Stimulated activated CD4-positive, alpha-beta T cell treated with anti-CD3 and anti-CD28 coated beads, Interleukin-12 subunit alpha, Interleukin-12 subunit beta, amount 100 ng/mL, for 24 hours (primary cell): Measurements from ENCODE around the gene ARID1A.
A peak's percentile ranks its signal among the peaks of the same experiment; 100 is the strongest.

ENCODE experiments used
- DNase-seq, 2 experiments: peaks; one replicate each; pipeline ENCODE4 v3.0.0-alpha.2; 2020; ENCODE audit warnings: low read depth in 2 of 2

ARID1A gene

GRCh38 chr1:26826261-26827105 is 130.7 kb downstream of the ARID1A start, which contains the start of gene ZDHHC18:
Gene ZDHHC18, plus strand, starts transcription at chr1:26826688. Its CDS starts 117 bp downstream, at chr1:26826805.
- peak; percentile 39 to 55 for DNase-seq

GRCh38 chr1:26827106-26827604 is 131.3 kb downstream of the ARID1A start:
- DNase-seq, result no peak

- DNase-seq, result no peak
Measured at GRCh38 chr1:26827663-26828062, 131.8 kb downstream of the ARID1A start.

- no peak for DNase-seq
Measured at GRCh38 chr1:26828411-26828991, 132.7 kb downstream of the ARID1A start.

- no peak for DNase-seq
Measured at GRCh38 chr1:26829184-26829911, 133.5 kb downstream of the ARID1A start.

- DNase-seq, result no peak
Measured at GRCh38 chr1:26831059-26831458, 135.2 kb downstream of the ARID1A start.
